CD4-positive, alpha-beta T cell treated with Interleukin-15 for 1 hour (primary cell): ENCODE measurements around the gene CUEDC1.
"Not testable (repeated sequence)": the region's sequence is repeated elsewhere in the genome, so short reads cannot be mapped to it uniquely, and the experiment has no call there.

Experiments used
- DNase-seq: peaks from one replicate; pipeline ENCODE4 v3.0.0-alpha.2; 2020

CUEDC1 gene

GRCh38 chr17:57937492-57937891 lies 17.7 kb downstream of the CUEDC1 start:
- no peak for DNase-seq

- no peak for DNase-seq
Observed at GRCh38 chr17:57935833-57936807, 19.1 kb downstream of the CUEDC1 start.

GRCh38 chr17:57931488-57932137 lies 23.6 kb downstream of the CUEDC1 start:
- no peak for DNase-seq

GRCh38 chr17:57930239-57930638 lies 25.0 kb downstream of the CUEDC1 start:
- no peak for DNase-seq

- DNase-seq, result no peak
Observed at GRCh38 chr17:57929386-57929785, 25.8 kb downstream of the CUEDC1 start.

GRCh38 chr17:57928928-57929327 lies 26.3 kb downstream of the CUEDC1 start:
- no peak for DNase-seq

- no peak for DNase-seq
Observed at GRCh38 chr17:57927048-57927723, 28.0 kb downstream of the CUEDC1 start.

GRCh38 chr17:57926723-57927047 lies 28.5 kb downstream of the CUEDC1 start:
- DNase-seq, result no peak

GRCh38 chr17:57925361-57925990 lies 29.7 kb downstream of the CUEDC1 start:
- DNase-seq, result no peak

- DNase-seq, result no peak
Observed at GRCh38 chr17:57924677-57925076, 30.5 kb downstream of the CUEDC1 start.

GRCh38 chr17:57923182-57923872 lies 31.9 kb downstream of the CUEDC1 start:
- no peak for DNase-seq

- not testable (repeated sequence) for DNase-seq
Observed at GRCh38 chr17:57922745-57923144, 32.5 kb downstream of the CUEDC1 start.

- DNase-seq, result no peak
Observed at GRCh38 chr17:57920916-57921703, 34.1 kb downstream of the CUEDC1 start.

GRCh38 chr17:57919918-57920317 lies 35.3 kb downstream of the CUEDC1 start:
- no peak for DNase-seq

- no peak for DNase-seq
Observed at GRCh38 chr17:57918017-57918895, 37.0 kb downstream of the CUEDC1 start.

GRCh38 chr17:57916925-57917858 lies 38.0 kb downstream of the CUEDC1 start:
- peak; percentile 40 for DNase-seq

- no peak for DNase-seq
Observed at GRCh38 chr17:57915985-57916757, 39.0 kb downstream of the CUEDC1 start.

GRCh38 chr17:57915544-57915943 lies 39.7 kb downstream of the CUEDC1 start:
- DNase-seq, result no peak
